GM19463 (cell line): ENCODE measurements around the gene SLC24A3.

Experiments
- ATAC-seq: cut with Tn5 transposase; IDR thresholded peaks from one replicate; pipeline ENCODE4 v1.9.1; 2021; ENCODE audit warnings: mild to moderate bottlenecking, moderate library complexity; ENCODE audit not compliant: unreplicated experiment

Gene SLC24A3

DNA sequence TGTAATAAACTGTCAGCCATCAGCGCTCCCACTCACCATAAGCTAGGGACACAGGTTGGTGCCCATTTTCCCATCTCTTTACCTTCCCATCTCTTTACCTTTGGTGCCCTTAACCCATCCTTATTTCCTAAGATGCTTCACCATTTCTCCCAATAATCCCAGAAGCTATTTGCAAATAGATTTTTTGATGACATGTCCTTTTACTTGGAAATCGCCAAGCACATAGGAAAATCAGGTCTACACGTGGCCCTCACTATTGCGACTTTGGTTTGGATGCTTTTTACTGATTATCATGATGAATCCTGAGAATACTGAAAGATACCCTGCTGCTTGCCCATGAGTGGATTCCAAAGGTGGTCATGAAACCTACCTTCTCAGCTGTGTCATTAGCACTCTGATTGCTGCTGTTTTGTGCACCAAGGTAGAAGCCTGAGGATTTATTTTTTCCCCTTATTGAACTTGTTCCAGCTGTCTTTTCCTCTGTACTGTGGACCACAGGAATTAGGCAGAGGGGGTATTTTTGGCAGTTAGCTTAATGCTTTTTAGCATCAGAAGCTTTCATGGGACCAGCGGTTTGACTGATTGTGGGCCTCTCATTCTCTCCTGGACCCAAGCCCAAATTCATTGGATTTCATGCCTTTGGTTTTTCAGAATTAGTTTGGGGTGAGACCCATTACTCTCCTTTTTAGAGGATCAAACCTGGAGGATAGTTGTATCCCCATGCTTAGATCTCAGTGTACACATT is 316.0 kb downstream of the SLC24A3 start:
- no peak for ATAC-seq

- ATAC-seq, result no peak
These were observed 317.6 kb downstream of the SLC24A3 start for GRCh38 chr20:19530006-19530405.

DNA sequence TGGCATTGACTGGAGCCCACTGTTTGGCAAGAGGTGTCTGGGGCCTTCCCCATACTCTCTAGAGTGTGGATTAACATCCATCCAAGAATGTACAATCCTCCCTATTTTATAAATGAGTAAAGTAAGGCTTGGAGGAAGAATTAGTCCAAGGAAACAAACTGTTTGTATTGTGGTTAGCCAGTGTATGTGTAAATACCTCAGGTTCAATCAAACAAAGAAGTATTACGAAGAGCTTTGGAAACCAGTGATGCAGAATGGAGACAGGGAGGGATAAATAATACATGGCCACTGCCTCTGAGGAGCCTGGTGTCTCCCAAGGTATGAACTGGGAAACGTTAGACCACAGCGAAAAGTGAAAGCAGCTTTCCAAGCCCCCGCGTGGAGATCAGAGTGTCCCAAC is 319.0 kb downstream of the SLC24A3 start:
- ATAC-seq, result no peak

DNA sequence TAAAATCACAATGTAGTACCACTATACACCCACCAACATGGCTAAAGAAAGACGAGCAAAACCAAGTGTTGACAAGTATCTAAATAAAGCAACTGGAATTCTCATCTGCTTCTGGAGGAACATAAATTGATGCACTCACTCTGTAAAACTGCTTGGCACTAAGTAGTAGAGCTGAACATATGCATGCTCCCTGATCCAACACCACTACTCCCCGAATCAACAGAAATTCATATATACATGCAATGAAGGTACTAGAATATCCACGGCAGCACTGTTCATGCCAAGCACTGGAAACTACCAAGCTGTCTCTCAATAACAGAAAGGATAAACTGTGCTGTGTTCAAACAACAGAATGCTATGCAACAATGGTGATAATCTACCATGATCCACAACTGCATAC is 326.1 kb downstream of the SLC24A3 start:
- ATAC-seq, result no peak

DNA sequence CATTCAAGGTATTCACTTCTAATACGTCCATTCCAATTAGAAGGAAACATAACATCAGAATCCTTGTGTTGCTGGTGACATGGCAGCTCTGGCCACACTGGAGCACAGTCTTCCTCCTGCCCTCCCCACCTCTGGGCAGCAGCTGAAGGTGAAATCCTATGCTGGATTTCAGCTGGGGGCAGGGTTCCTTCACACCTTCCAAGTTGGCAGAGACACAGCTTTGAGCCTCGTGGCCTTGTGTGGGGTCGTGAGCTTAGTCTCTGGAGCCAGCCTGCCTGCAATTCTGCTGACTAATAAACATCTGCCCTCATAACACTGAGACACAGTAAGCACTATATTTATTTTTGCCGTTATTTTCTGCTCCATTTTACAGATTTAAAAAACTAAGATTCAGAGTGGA is 326.7 kb downstream of the SLC24A3 start:
- ATAC-seq, result no peak

GRCh38 chr20:19540392-19540791 is 327.9 kb downstream of the SLC24A3 start:
- ATAC-seq, result no peak

GRCh38 chr20:19543101-19543500 is 330.7 kb downstream of the SLC24A3 start:
- no peak for ATAC-seq

DNA sequence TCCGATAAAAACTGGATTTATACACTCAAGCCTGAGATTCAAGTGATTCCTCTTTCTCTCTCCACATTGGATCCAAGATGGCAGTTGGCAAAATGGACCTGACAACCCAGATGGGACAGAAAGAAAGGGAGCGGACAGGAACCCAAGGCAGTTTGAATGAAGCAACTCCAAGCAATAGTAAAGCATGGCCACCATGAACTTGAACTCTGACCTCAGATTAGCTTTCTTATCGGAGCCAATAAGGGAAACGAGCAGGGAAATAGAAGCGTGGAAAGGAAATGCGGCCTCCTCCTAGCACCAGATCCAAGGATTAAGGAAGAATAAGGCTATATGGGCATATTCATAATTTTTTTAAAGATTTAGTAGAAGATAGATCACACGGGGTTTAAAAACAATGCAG is 332.2 kb downstream of the SLC24A3 start:
- no peak for ATAC-seq

DNA sequence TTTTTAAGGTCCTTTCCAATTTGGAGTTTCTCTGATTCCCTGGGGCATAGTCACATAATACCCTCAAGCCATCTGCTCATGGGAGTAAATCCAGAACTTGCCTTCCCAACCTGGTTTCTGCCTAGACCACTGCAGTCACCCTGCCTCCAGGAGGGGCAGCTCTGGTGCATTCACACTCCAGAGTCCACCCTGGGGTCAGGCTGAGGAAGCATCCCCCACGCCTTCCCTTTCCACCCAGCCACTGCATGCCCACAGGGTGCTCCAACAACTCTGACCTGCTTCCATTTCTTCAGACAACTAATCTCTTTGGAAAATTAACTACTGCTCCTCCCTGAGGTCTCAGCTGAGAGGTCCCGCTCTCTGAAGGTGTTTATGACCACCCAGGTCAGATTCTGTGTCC is 334.2 kb downstream of the SLC24A3 start:
- no peak for ATAC-seq

DNA sequence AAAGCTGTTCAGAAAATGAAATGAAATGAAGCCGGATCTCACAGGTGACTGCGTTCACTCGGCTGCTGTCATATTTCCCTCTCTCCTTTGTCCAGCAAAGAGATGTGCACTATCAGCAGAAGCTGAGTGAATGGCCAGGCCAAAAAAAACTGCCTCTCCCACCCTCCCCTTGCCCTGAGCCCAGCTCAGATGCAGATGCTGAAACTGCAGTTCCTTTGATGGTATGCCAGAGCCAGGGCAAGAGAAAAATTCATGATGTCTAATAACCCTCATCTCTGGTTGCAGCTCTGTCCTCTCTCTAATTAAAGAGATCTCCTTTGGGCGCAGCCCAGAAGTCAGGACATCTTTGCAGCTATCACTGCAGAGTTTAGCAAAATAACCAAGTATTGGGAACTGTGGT is 335.1 kb downstream of the SLC24A3 start:
- no peak for ATAC-seq

DNA sequence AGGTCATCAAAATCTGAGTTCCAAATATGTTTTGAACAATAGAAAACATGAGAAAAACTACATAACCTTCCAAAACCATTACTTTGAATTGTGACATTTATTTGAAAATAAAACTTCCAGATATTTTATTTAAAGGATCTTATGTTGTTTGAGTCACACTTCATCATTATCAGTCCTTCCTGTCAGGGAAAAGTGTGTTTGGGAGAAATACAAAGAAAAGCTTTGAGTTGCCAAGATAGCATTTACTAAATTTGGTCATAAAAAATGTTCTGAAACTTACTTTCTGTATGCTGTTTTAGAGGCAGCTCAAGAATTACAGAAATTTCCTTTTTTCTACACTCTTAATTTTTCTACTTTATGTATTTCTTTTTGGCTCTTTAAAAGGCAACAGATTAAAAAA is 337.5 kb downstream of the SLC24A3 start:
- no peak for ATAC-seq

- ATAC-seq, result no peak
These were observed 340.1 kb downstream of the SLC24A3 start for GRCh38 chr20:19552221-19553180.

- ATAC-seq, result no peak
These were observed 342.2 kb downstream of the SLC24A3 start for GRCh38 chr20:19554666-19555065.

GRCh38 chr20:19555726-19556125 is 343.3 kb downstream of the SLC24A3 start:
- ATAC-seq, result no peak

GRCh38 chr20:19557291-19557690 is 344.8 kb downstream of the SLC24A3 start:
- ATAC-seq, result no peak

DNA sequence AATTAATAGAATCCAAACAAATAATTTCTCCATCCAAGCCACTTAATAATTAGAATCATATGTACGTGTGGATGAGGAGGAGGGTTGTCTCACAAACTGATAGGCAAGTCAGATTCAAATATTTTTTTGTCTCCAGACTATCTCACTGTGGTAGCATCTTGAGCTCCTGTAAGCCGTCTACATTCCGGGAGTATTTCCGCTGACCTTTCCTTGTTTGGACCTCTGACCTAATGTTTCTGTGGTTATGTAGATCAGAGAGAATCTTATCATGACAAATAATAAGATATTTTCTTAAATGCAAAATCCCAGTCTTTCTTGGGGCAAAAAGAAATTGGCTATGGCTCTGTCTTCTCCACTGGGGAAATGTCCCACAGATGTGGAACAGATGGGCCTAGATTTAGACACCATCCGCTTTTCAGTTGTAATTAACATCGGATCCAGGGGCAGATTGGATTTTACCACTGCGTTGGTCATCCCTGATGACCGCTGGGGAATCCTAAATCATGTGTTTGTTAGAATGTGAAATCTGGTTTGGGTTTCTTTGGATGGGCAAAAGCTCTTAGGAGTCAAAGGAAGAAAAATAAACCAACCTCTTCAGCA is 348.5 kb downstream of the SLC24A3 start:
- ATAC-seq, result no peak

DNA sequence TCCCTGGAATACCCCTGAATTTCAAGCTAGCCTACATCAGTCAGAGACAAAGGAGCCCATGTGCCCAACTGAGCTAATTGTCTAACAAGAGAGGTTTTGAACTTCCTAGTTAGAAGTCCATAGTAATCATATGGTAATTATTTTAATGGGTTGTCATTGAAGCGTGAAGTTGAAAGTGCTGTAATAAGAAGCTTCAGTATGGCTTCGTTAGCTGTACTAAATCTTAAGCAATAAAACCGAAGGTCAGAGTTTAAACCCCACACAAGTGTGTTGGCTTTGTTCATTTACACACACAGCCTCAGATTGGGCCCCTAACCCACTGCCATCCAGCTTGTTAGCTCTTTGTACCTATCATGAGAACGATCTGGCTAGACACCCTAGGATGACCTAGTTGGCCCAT is 350.0 kb downstream of the SLC24A3 start:
- ATAC-seq, result no peak

DNA sequence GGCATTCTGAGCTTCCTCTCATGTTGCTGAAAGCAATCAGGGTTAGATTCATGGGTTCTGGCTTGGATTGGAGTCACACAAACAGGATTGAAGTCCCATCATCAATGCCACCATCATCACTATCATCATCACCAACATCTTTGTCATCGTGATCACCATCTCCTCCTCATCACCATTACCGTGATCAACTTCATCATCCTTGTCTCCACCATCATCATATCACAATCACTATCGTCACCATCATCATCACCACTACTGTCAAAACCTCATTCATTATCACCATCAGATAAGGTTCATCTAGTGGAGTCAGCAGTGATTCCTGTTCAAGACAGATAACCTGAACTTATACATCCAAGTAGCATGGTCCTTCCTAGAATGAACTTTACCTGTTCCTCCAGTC is 351.8 kb downstream of the SLC24A3 start:
- no peak for ATAC-seq

- no peak for ATAC-seq
These were observed 353.3 kb downstream of the SLC24A3 start for GRCh38 chr20:19565736-19566135.

DNA sequence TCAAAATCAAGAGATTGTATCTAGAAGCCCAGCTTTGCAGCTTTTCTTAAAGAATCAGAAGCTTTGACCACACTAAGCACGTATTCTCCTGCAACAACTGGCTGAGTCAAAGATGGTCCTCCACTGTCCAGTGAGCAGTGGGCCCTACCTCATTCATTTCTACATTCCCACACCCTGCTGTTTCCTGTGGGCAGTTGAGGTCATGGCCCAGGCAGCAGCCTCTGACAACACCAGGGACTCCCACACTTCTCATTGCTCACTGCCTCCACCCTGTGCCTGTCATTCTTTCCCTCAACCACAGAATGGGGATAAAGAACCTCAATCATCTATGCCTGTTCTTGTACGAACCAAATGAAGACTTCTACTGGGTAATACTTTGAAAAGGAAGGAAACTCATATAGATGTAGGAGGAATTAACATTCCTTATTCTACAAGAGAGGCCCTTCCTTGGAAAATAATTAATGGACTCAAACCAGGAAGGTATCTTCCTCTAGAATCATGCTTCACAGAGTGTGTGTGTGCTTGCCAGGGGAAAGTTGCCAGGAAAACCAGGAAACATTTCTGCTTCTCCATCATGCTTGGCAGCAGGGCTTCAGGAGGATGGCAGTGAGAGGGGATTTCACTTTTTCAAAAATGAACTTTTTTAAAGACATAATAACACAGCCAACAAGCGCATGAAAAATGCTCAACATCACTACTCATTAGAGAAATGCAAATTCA is 353.9 kb downstream of the SLC24A3 start:
- no peak for ATAC-seq

GRCh38 chr20:19568128-19568527 is 355.7 kb downstream of the SLC24A3 start:
- no peak for ATAC-seq
